ENCODE measurements around the gene IL1R1.

- TF ChIP-seq CTCF (IDR thresholded peaks at IDR 0.05; ENCODE audit: poor library complexity, severe bottlenecking) (no peak), POLR2AphosphoS5 (IDR thresholded peaks at IDR 0.05) (no peak), EZH2 (IDR thresholded peaks at IDR 0.05; ENCODE audit: borderline replicate concordance, insufficient read depth, low read length, poor library complexity, severe bottlenecking) (no peak), RAD21 (conservative IDR thresholded peaks at IDR 0.05) (no peak), REST (IDR thresholded peaks at IDR 0.05; ENCODE audit: borderline replicate concordance) (no peak)
These were observed 12.6 kb downstream of the IL1R1 start for GRCh38 chr2:102154946-102155702.
